ENCODE measurements around the gene SLC6A18. TPM values are rescaled to one million over a fixed set of nuclear protein-coding genes. Genes with fewer than 3 reads are reported as not detected.

The SLC6A18 gene
- total RNA-seq, 4 donors from 2014 or later: not detected

GRCh38 chr5:1277781-1278180 is 52.6 kb downstream of the SLC6A18 start:
- intact Hi-C loops (cut with DNase I): no loop called here
- WGBS, 2 donors: 84 to 87% methylated on average over 8 to 9 of the region's 10 CpGs
- Histone ChIP-seq H3K4me3 (replicated peaks in 1 of 3) (no peak overlapping the region), H3K9me3 (no peaks in the 10 kb centered on the region), H3K36me3 (no peaks in the 10 kb centered on the region), H3K27ac (no peak overlapping the region), H3K27me3 (no peaks in the 10 kb centered on the region), H3K4me1 (no peaks in the 10 kb centered on the region)
- TF ChIP-seq POLR2A (IDR thresholded peaks at IDR 0.05) (no peak), CTCF (IDR thresholded peaks at IDR 0.05) (no peak)
- DNase-seq: no peak

GRCh38 chr5:1278216-1278615 is 53.0 kb downstream of the SLC6A18 start:
- Histone ChIP-seq H3K9me3 (no peaks in the 10 kb centered on the region), H3K36me3 (no peaks in the 10 kb centered on the region), H3K4me1 (no peaks in the 10 kb centered on the region), H3K27me3 (no peaks in the 10 kb centered on the region), H3K27ac (no peak overlapping the region), H3K4me3 (replicated peaks in 1 of 3) (no peak overlapping the region)
- DNase-seq: no peak
- intact Hi-C loops (cut with DNase I): no loop called here
- 93 to 95% methylated on average over 8 to 9 of the region's 13 CpGs for WGBS, 2 donors
- TF ChIP-seq POLR2A (IDR thresholded peaks at IDR 0.05) (no peak), CTCF (IDR thresholded peaks at IDR 0.05) (no peak)

GRCh38 chr5:1278656-1279442 is 53.7 kb downstream of the SLC6A18 start:
- intact Hi-C loops (cut with DNase I): no loop called here
- Histone ChIP-seq H3K4me3 (replicated peaks in 1 of 3) (no peak overlapping the region), H3K27me3 (no peaks in the 10 kb centered on the region), H3K4me1 (no peaks in the 10 kb centered on the region), H3K27ac (no peak overlapping the region), H3K36me3 (no peaks in the 10 kb centered on the region), H3K9me3 (no peaks in the 10 kb centered on the region)
- no peak for DNase-seq
- 97 to 98% methylated on average over 16 to 33 of the region's 42 CpGs for WGBS, 2 donors
- TF ChIP-seq CTCF (IDR thresholded peaks at IDR 0.05) (no peak), POLR2A (IDR thresholded peaks at IDR 0.05) (no peak)

GRCh38 chr5:1279443-1280151 is 54.4 kb downstream of the SLC6A18 start:
- intact Hi-C loops (cut with DNase I): no loop called here
- TF ChIP-seq POLR2A (IDR thresholded peaks at IDR 0.05) (no peak), CTCF (IDR thresholded peaks at IDR 0.05) (no peak)
- Histone ChIP-seq H3K36me3 (no peaks in the 10 kb centered on the region), H3K4me3 (replicated peaks in 1 of 3) (no peak overlapping the region), H3K27ac (no peak overlapping the region), H3K9me3 (no peaks in the 10 kb centered on the region), H3K4me1 (no peaks in the 10 kb centered on the region), H3K27me3 (no peaks in the 10 kb centered on the region)
- WGBS, 2 donors: 85 to 91% methylated on average over 12 to 24 of the region's 34 CpGs
- no peak for DNase-seq

Measured in thyroid gland (tissue), 4 donors.